ENCODE data around the gene BCAS1. TPM values are rescaled to one million over a fixed set of nuclear protein-coding genes. Genes with fewer than 3 reads are reported as not detected.

The BCAS1 gene
- total RNA-seq, 6 experiments from 2014 or later, result 0.07 to 0.43 (median 0.15) TPM; not detected in 2

DNA sequence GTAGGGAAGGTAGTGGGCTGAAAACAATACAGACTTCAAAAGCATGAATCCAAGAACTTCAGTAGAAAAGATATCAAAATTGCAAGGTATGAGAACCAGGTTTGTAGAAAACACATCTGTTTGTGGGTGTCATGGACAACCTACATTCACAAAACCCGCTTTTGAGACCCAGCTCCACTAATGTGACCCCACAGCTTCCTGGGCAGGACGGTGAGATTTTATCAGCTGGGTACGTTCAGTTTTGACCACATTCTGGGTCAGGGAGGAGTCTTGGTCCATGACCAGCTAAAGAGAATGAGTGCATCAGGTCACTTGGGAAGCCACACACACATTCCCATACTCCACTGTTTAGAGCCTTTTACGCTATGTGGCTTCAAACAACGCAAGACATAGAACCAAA is 77.1 kb downstream of the BCAS1 start:
- Histone ChIP-seq H3K4me3 (no peak overlapping the region), H3K36me3 (no peaks in the 10 kb centered on the region), H3K27ac (no peak overlapping the region), H3K27me3 (no peaks in the 10 kb centered on the region), H3K4me1 (no peaks in the 10 kb centered on the region), H3K9me3 (no peaks in the 10 kb centered on the region)
- no peak for TF ChIP-seq POLR2A (IDR thresholded peaks at IDR 0.05)
- TF ChIP-seq, protein P1, sequence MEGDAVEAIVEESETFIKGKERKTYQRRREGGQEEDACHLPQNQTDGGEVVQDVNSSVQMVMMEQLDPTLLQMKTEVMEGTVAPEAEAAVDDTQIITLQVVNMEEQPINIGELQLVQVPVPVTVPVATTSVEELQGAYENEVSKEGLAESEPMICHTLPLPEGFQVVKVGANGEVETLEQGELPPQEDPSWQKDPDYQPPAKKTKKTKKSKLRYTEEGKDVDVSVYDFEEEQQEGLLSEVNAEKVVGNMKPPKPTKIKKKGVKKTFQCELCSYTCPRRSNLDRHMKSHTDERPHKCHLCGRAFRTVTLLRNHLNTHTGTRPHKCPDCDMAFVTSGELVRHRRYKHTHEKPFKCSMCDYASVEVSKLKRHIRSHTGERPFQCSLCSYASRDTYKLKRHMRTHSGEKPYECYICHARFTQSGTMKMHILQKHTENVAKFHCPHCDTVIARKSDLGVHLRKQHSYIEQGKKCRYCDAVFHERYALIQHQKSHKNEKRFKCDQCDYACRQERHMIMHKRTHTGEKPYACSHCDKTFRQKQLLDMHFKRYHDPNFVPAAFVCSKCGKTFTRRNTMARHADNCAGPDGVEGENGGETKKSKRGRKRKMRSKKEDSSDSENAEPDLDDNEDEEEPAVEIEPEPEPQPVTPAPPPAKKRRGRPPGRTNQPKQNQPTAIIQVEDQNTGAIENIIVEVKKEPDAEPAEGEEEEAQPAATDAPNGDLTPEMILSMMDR (IDR thresholded peaks at IDR 0.05), result no peak
- intact Hi-C loops (cut with DNase I), result no loop called here
- DNase-seq, result no peak
- WGBS (ENCODE audit: insufficient coverage, low coverage, low lambda C conversion rate, missing lambda C conversion rate), result 68% methylated on average over 3 of the region's 5 CpGs
- ATAC-seq, result no peak

DNA sequence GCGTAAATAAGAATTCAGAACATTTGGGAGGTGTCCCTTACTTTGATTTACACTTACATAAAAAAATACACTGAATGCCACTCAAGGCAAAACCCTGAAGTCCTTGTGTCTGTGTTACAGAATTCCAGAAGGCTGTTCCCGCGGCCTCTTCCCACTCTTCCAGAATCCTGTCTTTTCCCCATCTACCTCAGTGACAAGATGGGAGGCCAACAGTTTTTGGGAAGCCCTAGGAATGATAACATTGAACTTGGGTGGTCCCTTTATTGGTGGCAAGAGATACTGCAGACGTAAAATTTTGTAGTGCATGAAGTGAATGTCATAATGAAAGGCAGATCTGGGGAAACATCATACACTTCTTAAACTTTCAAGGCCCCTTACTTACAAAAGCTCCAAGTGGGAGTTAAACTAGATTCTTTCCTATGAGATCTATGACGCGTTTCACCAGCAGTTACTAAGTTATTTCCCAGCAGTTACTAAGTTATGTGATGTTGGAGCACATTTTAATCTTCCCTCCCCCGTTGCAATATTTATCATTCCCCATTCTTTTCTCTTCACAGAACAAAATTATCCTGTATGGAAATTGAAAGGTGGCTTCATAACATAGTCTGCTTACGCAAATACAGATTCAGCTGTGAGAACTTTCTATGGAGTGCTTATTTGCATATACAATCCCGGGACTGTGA is 79.5 kb downstream of the BCAS1 start:
- Histone ChIP-seq H3K27ac (no peak overlapping the region), H3K9me3 (no peaks in the 10 kb centered on the region), H3K4me1 (no peaks in the 10 kb centered on the region), H3K36me3 (no peaks in the 10 kb centered on the region), H3K27me3 (no peaks in the 10 kb centered on the region), H3K4me3 (no peak overlapping the region)
- intact Hi-C loops (cut with DNase I), result no loop called here
- TF ChIP-seq, protein P1 (IDR thresholded peaks at IDR 0.05), result no peak
- TF ChIP-seq POLR2A (IDR thresholded peaks at IDR 0.05), result no peak
- DNase-seq (no peak), ATAC-seq (no peak)
- 75% methylated on average over 8 of the region's 9 CpGs for WGBS (ENCODE audit: insufficient coverage, low coverage, low lambda C conversion rate, missing lambda C conversion rate)

DNA sequence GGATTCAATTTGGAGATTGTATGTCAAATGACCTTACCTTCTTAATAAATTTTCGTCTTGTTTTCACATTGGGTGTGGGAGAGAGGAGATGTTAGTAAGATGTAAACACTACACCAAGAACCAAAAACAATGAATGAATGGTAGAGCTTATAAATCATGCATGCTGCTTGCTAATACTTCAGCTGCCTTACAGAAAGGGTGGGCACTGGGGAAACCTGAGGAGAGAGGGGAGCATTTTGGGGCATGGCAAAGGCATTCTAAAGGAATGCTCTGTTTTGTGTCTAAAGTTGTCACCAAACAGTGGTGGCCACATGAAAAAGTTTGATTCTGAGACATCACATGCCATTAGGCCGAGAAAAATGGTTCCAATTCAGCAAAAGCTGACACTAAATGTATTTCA is 80.4 kb downstream of the BCAS1 start:
- ATAC-seq (no peak), DNase-seq (no peak)
- H3K4me1 ChIP-seq, result no peaks in the 10 kb centered on the region
- intact Hi-C loops (cut with DNase I), result no loop called here
- no peaks in the 10 kb centered on the region for H3K9me3 ChIP-seq
- H3K27me3 ChIP-seq, result no peaks in the 10 kb centered on the region
- no peaks in the 10 kb centered on the region for H3K36me3 ChIP-seq
- 56% methylated on average over 2 of the region's 2 CpGs for WGBS (ENCODE audit: insufficient coverage, low coverage, low lambda C conversion rate, missing lambda C conversion rate)
- TF ChIP-seq, protein P1 (IDR thresholded peaks at IDR 0.05), result no peak
- TF ChIP-seq POLR2A (IDR thresholded peaks at IDR 0.05), result no peak
- no peak overlapping the region for H3K27ac ChIP-seq
- no peak overlapping the region for H3K4me3 ChIP-seq

DNA sequence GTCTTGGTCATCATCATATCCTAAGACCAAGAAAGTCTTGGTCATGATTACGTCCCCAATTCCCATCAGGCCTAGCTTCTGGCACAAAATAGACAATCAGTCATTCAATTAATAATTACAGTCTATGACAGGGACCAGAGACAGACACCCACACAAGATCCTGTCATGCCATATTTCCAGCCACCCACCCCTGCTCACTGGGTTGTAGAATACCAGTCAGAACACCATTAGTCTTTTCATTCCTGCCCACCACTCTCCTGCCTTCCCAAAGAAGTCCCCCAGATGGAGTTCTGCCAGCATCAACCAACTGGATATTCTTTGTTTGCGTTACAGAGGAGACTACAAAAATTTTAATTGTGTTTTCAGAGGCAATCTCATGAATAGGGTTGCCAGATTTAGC is 81.0 kb downstream of the BCAS1 start:
- DNase-seq (no peak), ATAC-seq (no peak)
- Histone ChIP-seq H3K36me3 (no peaks in the 10 kb centered on the region), H3K27me3 (no peaks in the 10 kb centered on the region), H3K4me3 (no peak overlapping the region), H3K9me3 (no peaks in the 10 kb centered on the region), H3K4me1 (no peaks in the 10 kb centered on the region), H3K27ac (no peak overlapping the region)
- TF ChIP-seq, protein P1 (IDR thresholded peaks at IDR 0.05), result no peak
- TF ChIP-seq POLR2A (IDR thresholded peaks at IDR 0.05), result no peak
- 68% methylated on average over 2 of the region's 2 CpGs for WGBS (ENCODE audit: insufficient coverage, low coverage, low lambda C conversion rate, missing lambda C conversion rate)
- intact Hi-C loops (cut with DNase I), result no loop called here

Data from right lobe of liver (tissue), 6 donors.